Measurements from ENCODE around the gene SYS1.
A peak's percentile ranks its signal among the peaks of the same experiment; 100 is the strongest.

SYS1 gene

GRCh38 chr20:45399018-45399417, 36.1 kb downstream of the SYS1 start:
- Histone ChIP-seq H3K4me1 (ENCODE audit: control insufficient read depth in 1 of 2, insufficient read depth in 2 of 2, low read length in 2 of 2) (no peaks in the 10 kb centered on the region), H3K36me3 (ENCODE audit: control insufficient read depth in 1 of 2, insufficient read depth in 2 of 2, low read length in 2 of 2) (peaks cover 0 to 5% of the 10 kb centered on the region in 2 donors), H3K27me3 (ENCODE audit: low read depth, low read length) (no peaks in the 10 kb centered on the region), H3K4me3 (ENCODE audit: low read depth in 1 of 2, low read length in 2 of 2) (no peak overlapping the region), H3K27ac (ENCODE audit: low read length) (no peak overlapping the region), H3K9me3 (ENCODE audit: control insufficient read depth in 1 of 2, low read length in 2 of 2) (no peaks in the 10 kb centered on the region)

DNA sequence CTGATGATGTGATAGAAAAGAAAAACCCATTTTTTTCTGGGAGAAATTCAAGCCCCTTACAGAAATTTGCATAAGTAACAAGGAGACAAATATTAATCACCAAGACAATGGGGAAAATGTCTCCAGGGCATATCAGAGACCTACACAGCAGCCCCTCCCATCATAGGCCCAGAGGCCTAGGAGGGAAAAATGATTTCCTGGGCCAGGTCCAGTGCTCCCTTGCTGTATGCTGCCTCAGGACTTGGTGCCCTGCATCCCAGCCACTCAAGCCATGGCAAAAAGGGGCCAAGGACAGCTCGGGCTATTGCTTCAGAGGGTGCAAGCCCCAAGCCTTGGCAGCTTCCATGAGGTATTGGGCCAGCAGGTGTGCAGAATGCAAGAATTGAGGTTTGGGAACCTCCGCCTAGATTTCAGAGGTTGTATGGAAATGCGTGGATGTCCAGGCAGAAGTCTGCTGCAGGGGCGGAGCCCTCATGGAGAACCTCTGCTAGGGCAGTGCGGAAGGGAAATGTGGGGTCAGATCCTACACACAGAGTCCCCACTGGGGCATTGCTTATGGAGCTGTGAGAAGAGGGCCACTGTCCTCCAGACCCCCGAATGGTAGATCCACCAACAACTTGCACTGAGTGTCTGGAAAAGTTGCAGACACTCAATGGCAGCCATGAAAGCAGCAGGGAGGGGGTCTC, 37.5 kb downstream of the SYS1 start:
- Histone ChIP-seq H3K4me1 (ENCODE audit: control insufficient read depth in 1 of 2, insufficient read depth in 2 of 2, low read length in 2 of 2) (no peaks in the 10 kb centered on the region), H3K27ac (ENCODE audit: low read length) (no peak overlapping the region), H3K9me3 (ENCODE audit: control insufficient read depth in 1 of 2, low read length in 2 of 2) (no peaks in the 10 kb centered on the region), H3K27me3 (ENCODE audit: low read depth, low read length) (no peaks in the 10 kb centered on the region), H3K4me3 (ENCODE audit: low read depth in 1 of 2, low read length in 2 of 2) (no peak overlapping the region), H3K36me3 (ENCODE audit: control insufficient read depth in 1 of 2, insufficient read depth in 2 of 2, low read length in 2 of 2) (no peaks in the 10 kb centered on the region)

DNA sequence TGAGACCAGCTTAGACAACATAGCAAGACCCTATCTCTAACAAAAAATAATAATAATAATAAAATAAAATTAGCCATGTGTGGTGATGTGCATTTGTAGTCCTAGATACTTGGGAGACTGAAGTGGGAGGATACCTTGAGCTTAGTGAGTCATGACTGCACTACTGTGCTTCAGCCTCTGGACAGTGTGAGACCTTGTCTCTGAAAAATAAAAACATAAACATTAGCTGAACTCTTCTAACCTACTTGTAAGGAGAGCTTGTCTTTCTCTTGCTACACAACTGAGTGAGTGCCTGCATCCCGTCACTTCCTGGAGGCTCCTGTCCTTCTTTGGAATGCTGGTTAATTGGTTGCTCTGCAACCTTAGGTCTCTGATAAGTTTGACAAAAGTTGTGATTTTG, 40.0 kb downstream of the SYS1 start:
- H3K9me3 ChIP-seq (ENCODE audit: control insufficient read depth in 1 of 2, low read length in 2 of 2): no peaks in the 10 kb centered on the region
- no peaks in the 10 kb centered on the region for H3K36me3 ChIP-seq (ENCODE audit: control insufficient read depth in 1 of 2, insufficient read depth in 2 of 2, low read length in 2 of 2)
- no peak overlapping the region for H3K27ac ChIP-seq (ENCODE audit: low read length)
- H3K4me1 ChIP-seq (ENCODE audit: control insufficient read depth in 1 of 2, insufficient read depth in 2 of 2, low read length in 2 of 2): peaks cover 0 to 7% of the 10 kb centered on the region in 2 donors
- H3K4me3 ChIP-seq (ENCODE audit: low read depth in 1 of 2, low read length in 2 of 2): no peak overlapping the region
- H3K27me3 ChIP-seq (ENCODE audit: low read depth, low read length): no peaks in the 10 kb centered on the region

DNA sequence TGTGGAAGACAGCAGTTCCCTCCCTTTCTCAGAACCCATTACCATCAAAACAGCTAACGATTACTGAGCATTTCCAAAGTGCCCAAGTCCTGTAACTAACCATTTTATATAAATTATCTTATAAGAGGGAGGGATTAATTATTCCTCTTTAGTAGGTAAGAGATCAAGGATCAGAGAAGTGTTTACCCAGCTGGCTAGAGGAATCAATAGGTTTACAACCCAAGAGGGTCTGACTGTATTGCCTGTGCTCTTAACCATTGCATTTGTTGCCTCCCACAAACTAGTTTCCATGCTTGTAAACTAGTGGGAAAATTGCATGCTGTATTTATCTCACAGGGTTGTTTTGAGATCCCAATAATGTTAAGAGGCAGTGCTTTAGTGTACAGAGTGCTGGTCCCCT, 41.5 kb downstream of the SYS1 start:
- Histone ChIP-seq H3K4me1 (ENCODE audit: control insufficient read depth in 1 of 2, insufficient read depth in 2 of 2, low read length in 2 of 2) (peaks cover 0 to 15% of the 10 kb centered on the region in 2 donors), H3K9me3 (ENCODE audit: control insufficient read depth in 1 of 2, low read length in 2 of 2) (no peaks in the 10 kb centered on the region), H3K27ac (ENCODE audit: low read length) (no peak overlapping the region), H3K36me3 (ENCODE audit: control insufficient read depth in 1 of 2, insufficient read depth in 2 of 2, low read length in 2 of 2) (peaks cover 8 to 9% of the 10 kb centered on the region in 2 donors), H3K27me3 (ENCODE audit: low read depth, low read length) (no peaks in the 10 kb centered on the region), H3K4me3 (ENCODE audit: low read depth in 1 of 2, low read length in 2 of 2) (no peak overlapping the region)

DNA sequence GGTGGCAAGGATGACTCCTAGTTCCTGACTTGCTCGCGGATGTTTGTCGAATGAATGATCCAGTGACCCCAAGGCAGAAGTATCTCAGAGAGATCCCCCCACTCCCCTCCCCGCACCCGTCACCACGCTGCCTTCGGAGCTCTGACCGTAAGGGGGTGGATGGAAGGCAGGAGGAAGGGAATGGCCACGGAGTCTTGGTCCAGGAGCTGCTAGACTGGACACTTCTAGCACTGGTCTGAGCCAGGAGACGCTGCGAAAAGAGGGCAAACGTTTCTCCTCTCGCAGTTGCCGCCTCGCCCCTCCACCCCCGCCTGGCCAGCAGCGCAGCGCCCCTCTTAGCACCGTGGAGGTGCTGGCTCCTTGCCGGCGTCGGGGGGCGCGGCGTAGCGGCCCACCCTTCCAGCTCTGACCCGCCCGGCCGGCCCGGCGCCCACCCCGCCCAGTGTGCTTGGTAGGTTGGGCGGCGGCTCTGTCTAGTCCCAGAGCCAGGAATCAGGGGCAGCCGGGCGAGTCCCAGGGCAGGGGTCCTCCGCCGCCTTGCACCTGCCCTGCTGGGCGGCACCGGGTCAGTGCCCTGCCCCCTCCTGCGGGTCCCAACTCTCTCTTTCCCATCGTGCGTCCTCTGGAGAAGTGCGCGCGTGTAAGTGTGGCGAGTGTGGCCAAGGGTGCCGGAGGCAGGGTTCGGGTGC, 42.8 kb downstream of the SYS1 start:
- Histone ChIP-seq H3K4me3 (ENCODE audit: low read depth in 1 of 2, low read length in 2 of 2) (peak overlapping the region; percentile 89 to 94), H3K36me3 (ENCODE audit: control insufficient read depth in 1 of 2, insufficient read depth in 2 of 2, low read length in 2 of 2) (peaks cover 20 to 21% of the 10 kb centered on the region in 2 donors), H3K4me1 (ENCODE audit: control insufficient read depth in 1 of 2, insufficient read depth in 2 of 2, low read length in 2 of 2) (peaks cover 0 to 15% of the 10 kb centered on the region in 2 donors), H3K27me3 (ENCODE audit: low read depth, low read length) (no peaks in the 10 kb centered on the region), H3K27ac (ENCODE audit: low read length) (peak overlapping the region; percentile 77), H3K9me3 (ENCODE audit: control insufficient read depth in 1 of 2, low read length in 2 of 2) (no peaks in the 10 kb centered on the region)

GRCh38 chr20:45406260-45407066, 43.5 kb downstream of the SYS1 start:
- Histone ChIP-seq H3K4me3 (ENCODE audit: low read depth in 1 of 2, low read length in 2 of 2) (peak overlapping the region; percentile 89 to 94), H3K27me3 (ENCODE audit: low read depth, low read length) (no peaks in the 10 kb centered on the region), H3K36me3 (ENCODE audit: control insufficient read depth in 1 of 2, insufficient read depth in 2 of 2, low read length in 2 of 2) (peaks cover 24 to 27% of the 10 kb centered on the region in 2 donors), H3K4me1 (ENCODE audit: control insufficient read depth in 1 of 2, insufficient read depth in 2 of 2, low read length in 2 of 2) (peaks cover 0 to 15% of the 10 kb centered on the region in 2 donors), H3K27ac (ENCODE audit: low read length) (peak overlapping the region; percentile 97), H3K9me3 (ENCODE audit: control insufficient read depth in 1 of 2, low read length in 2 of 2) (no peaks in the 10 kb centered on the region)

GRCh38 chr20:45407067-45407745, 44.2 kb downstream of the SYS1 start:
- H3K9me3 ChIP-seq (ENCODE audit: control insufficient read depth in 1 of 2, low read length in 2 of 2): no peaks in the 10 kb centered on the region
- H3K4me1 ChIP-seq (ENCODE audit: control insufficient read depth in 1 of 2, insufficient read depth in 2 of 2, low read length in 2 of 2): peaks cover 0 to 15% of the 10 kb centered on the region in 2 donors
- peaks cover 24 to 31% of the 10 kb centered on the region in 2 donors for H3K36me3 ChIP-seq (ENCODE audit: control insufficient read depth in 1 of 2, insufficient read depth in 2 of 2, low read length in 2 of 2)
- H3K27ac ChIP-seq (ENCODE audit: low read length): peak overlapping the region; percentile 97
- peak overlapping the region; percentile 89 to 94 for H3K4me3 ChIP-seq (ENCODE audit: low read depth in 1 of 2, low read length in 2 of 2)
- no peaks in the 10 kb centered on the region for H3K27me3 ChIP-seq (ENCODE audit: low read depth, low read length)

- H3K9me3 ChIP-seq (ENCODE audit: control insufficient read depth in 1 of 2, low read length in 2 of 2): no peaks in the 10 kb centered on the region
- H3K4me3 ChIP-seq (ENCODE audit: low read depth in 1 of 2, low read length in 2 of 2): peak within 1 kb of the TSS; percentile 89 to 94
- H3K36me3 ChIP-seq (ENCODE audit: control insufficient read depth in 1 of 2, insufficient read depth in 2 of 2, low read length in 2 of 2): peaks cover 24 to 34% of the 10 kb centered on the region in 2 donors
- peaks cover 0 to 15% of the 10 kb centered on the region in 2 donors for H3K4me1 ChIP-seq (ENCODE audit: control insufficient read depth in 1 of 2, insufficient read depth in 2 of 2, low read length in 2 of 2)
- H3K27ac ChIP-seq (ENCODE audit: low read length): peak within 1 kb of the TSS; percentile 97
- no peaks in the 10 kb centered on the region for H3K27me3 ChIP-seq (ENCODE audit: low read depth, low read length)
Measured at GRCh38 chr20:45407783-45408645, 45.1 kb downstream of the SYS1 start, which contains the start of gene DBNDD2. Gene DBNDD2, plus strand, starts transcription at chr20:45408289. Its CDS starts 179 bp downstream, at chr20:45408468.

GRCh38 chr20:45408646-45409213, 45.8 kb downstream of the SYS1 start:
- Histone ChIP-seq H3K4me3 (ENCODE audit: low read depth in 1 of 2, low read length in 2 of 2) (peak overlapping the region; percentile 89 to 94), H3K27ac (ENCODE audit: low read length) (peak overlapping the region; percentile 97), H3K4me1 (ENCODE audit: control insufficient read depth in 1 of 2, insufficient read depth in 2 of 2, low read length in 2 of 2) (peaks cover 0 to 15% of the 10 kb centered on the region in 2 donors), H3K36me3 (ENCODE audit: control insufficient read depth in 1 of 2, insufficient read depth in 2 of 2, low read length in 2 of 2) (peaks cover 24 to 34% of the 10 kb centered on the region in 2 donors), H3K27me3 (ENCODE audit: low read depth, low read length) (no peaks in the 10 kb centered on the region), H3K9me3 (ENCODE audit: control insufficient read depth in 1 of 2, low read length in 2 of 2) (no peaks in the 10 kb centered on the region)

All from muscle layer of duodenum (tissue), 2 donors.